Skeletal muscle cell (primary cell): Measurements from ENCODE around the gene HOXD11.

Experiments used
- DNase-seq: peaks from one replicate; pipeline ENCODE4 v3.0.0-alpha.2; 2010; ENCODE audit warnings: low read depth
- H3K4me3 ChIP-seq: 2 replicates; pipeline ENCODE4 v1.5.1; 2011; ENCODE audit warnings: low read depth, mild to moderate bottlenecking, control low read depth, low read length, moderate library complexity

Gene HOXD11

GRCh38 chr2:176080540-176081375, 26.3 kb upstream of the HOXD11 start:
- H3K4me3 ChIP-seq = peak overlapping the region; percentile 17

GRCh38 chr2:176081376-176081836, 25.7 kb upstream of the HOXD11 start:
- no peak overlapping the region for H3K4me3 ChIP-seq

More at GRCh38 chr2:176080540-176081375, 26.3 kb upstream of the HOXD11 start:
- no peak for DNase-seq

GRCh38 chr2:176081837-176082524, 25.1 kb upstream of the HOXD11 start:
- no peak for DNase-seq

More at GRCh38 chr2:176081376-176081836, 25.7 kb upstream of the HOXD11 start:
- DNase-seq = no peak

GRCh38 chr2:176082525-176082823, 24.6 kb upstream of the HOXD11 start:
- DNase-seq = no peak
- H3K4me3 ChIP-seq = no peak overlapping the region

More at GRCh38 chr2:176081837-176082524, 25.1 kb upstream of the HOXD11 start:
- no peak overlapping the region for H3K4me3 ChIP-seq

GRCh38 chr2:176082824-176083751, 24.0 kb upstream of the HOXD11 start:
- H3K4me3 ChIP-seq = no peak overlapping the region

GRCh38 chr2:176083796-176084261, 23.3 kb upstream of the HOXD11 start, which contains the start of gene EVX2:
TSS of gene EVX2 (minus strand) at chr2:176083962. CDS start at chr2:176083776, 186 bp downstream.
- no peak within 1 kb of the TSS for H3K4me3 ChIP-seq
- DNase-seq = no peak

More at GRCh38 chr2:176082824-176083751, 24.0 kb upstream of the HOXD11 start:
- no peak for DNase-seq

- no peak overlapping the region for H3K4me3 ChIP-seq
- no peak for DNase-seq
These were observed 22.4 kb upstream of the HOXD11 start for GRCh38 chr2:176084611-176085119.

GRCh38 chr2:176085120-176085788, 21.8 kb upstream of the HOXD11 start:
- no peak for DNase-seq
- no peak overlapping the region for H3K4me3 ChIP-seq

GRCh38 chr2:176085861-176086771, 21.0 kb upstream of the HOXD11 start:
- H3K4me3 ChIP-seq = no peak overlapping the region
- DNase-seq = no peak

- peak overlapping the region; percentile 37 for H3K4me3 ChIP-seq
- no peak for DNase-seq
These were observed 19.6 kb upstream of the HOXD11 start for GRCh38 chr2:176087330-176088047.

GRCh38 chr2:176088048-176088936, 18.8 kb upstream of the HOXD11 start:
- DNase-seq = no peak
- H3K4me3 ChIP-seq = peak overlapping the region; percentile 37

- no peak for DNase-seq
- H3K4me3 ChIP-seq = no peak overlapping the region
These were observed 17.9 kb upstream of the HOXD11 start for GRCh38 chr2:176088937-176089842.

- no peak for DNase-seq
- H3K4me3 ChIP-seq = no peak overlapping the region
These were observed 17.2 kb upstream of the HOXD11 start for GRCh38 chr2:176089843-176090395.

- DNase-seq = no peak
- no peak overlapping the region for H3K4me3 ChIP-seq
These were observed 16.2 kb upstream of the HOXD11 start for GRCh38 chr2:176090862-176091261.
